Inferior parietal cortex (tissue), 1 donor: ENCODE measurements around the gene RAD18.

Experiments used
- DNase-seq: peaks from one replicate; pipeline ENCODE4 v3.0.0-alpha.2; 2016; ENCODE audit errors: extremely low spot score

The RAD18 gene

DNA sequence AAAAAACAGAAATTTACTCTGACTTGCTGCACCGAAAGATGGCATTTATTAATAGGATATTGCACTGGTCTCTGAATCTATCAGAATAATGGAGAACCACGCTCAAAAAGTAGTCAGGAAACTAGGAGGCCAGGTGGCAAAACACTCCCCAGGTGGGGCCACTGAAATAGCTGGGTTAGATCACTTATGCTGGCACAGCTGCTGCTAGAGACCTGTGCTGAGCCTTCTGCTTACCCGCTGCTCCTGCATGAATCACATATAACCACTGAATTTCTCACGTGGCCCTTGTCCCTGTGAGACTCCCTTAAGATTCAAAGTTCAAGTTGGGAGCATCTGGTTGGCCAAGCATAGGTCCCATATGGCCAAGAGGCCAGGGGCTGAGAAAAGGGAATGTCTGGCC, 127.9 kb downstream of the RAD18 start:
- DNase-seq = no peak

DNA sequence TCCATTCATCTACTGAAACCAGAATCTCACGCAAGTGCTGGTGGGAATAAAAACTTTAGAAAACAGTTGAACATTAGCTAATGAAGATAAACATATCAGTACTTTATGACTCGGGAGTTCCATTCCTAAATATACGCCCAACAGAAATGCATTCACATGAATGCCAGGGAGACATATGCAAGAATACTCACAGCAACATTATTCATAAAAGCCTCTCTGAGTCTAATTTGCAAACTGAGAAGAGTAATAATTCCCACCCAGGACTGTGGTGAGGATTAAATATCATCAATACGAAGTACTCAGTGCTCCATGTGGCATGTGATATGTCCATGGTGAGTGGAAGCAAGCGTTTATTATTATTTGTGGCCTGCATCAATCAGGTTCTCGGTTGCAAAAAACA, 128.3 kb downstream of the RAD18 start:
- DNase-seq = no peak

DNA sequence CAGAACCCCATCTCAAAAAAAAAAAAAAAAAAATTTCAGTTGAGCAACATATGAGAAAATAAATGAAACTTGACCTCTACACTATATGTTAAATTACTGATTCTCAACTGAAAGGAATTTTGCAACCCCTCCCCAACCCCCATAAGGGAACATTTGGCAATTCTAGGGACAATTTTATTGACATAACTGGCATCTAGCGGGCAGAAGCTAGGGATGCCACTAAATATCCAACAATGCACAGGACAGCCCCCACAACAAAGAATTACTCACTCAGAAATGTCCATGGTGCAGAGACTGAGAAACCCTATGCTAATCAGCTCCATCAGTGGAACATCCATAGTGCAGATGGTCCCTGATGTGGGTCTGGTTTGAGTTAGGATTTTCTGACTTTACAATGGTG, 135.6 kb downstream of the RAD18 start:
- no peak for DNase-seq
